Adrenal gland (tissue), 5 donors: ENCODE measurements around the gene TENT4A.

Source experiments
- CTCF ChIP-seq, 6 experiments: fragments of 450-650 bp in 4 of 6; fragments of 200-600 bp in 2 of 6; sonication (generic) in 1 of 6; IDR thresholded peaks; 1 replicate in 5 of 6; 2 replicates in 1 of 6; pipeline versions ENCODE4 v1.5.1 to v1.8.0; 2016 to 2021; ENCODE audit warnings: antibody characterized with exemption in 6 of 6, mild to moderate bottlenecking in 2 of 6, moderate library complexity in 1 of 6
- POLR2A ChIP-seq, 2 donors: fragments of 450-650 bp; IDR thresholded peaks; one replicate each; pipeline ENCODE4 v1.6.1; 2017; ENCODE audit warnings: antibody characterized with exemption in 2 of 2, mild to moderate bottlenecking in 2 of 2, moderate library complexity in 1 of 2
- donor health status: DM: no; HTN: no; CAD: no.

- no peak for TF ChIP-seq CTCF (IDR thresholded peaks at IDR 0.05)
- no peak for TF ChIP-seq POLR2A (IDR thresholded peaks at IDR 0.05)
Observed at GRCh38 chr5:6675784-6676491, 37.3 kb upstream of the TENT4A start.
